HepG2 (cell line): ENCODE results near the gene CSTF3. TPM values are rescaled to one million over a fixed set of nuclear protein-coding genes. Genes with fewer than 3 reads are reported as not detected.

Source experiments
- ARNT2 ChIP-seq: sonication (generic); formaldehyde crosslinking; IDR thresholded peaks from 2 replicates; pipeline ENCODE4 v1.8.0; 2022; ENCODE audit warnings: mild to moderate bottlenecking, low read depth, missing genetic modification reagents, moderate library complexity
- CREB1 ChIP-seq, 2 experiments: fragments of 450-650 bp in 1 of 2; IDR thresholded peaks; 2 replicates each; pipeline ENCODE4 v1.6.1; 2016 to 2017; ENCODE audit warnings: control low read depth in 1 of 2, mild to moderate bottlenecking in 1 of 2, missing compliant biosample characterization in 1 of 2, missing genetic modification characterization in 1 of 2
- DBP ChIP-seq: sonication (generic); formaldehyde crosslinking; IDR thresholded peaks from 2 replicates; pipeline ENCODE4 v1.4.0; 2020; ENCODE audit warnings: missing genetic modification reagents; ENCODE audit errors: not compliant biosample characterization
- NFAT5 ChIP-seq: sonication (generic); formaldehyde crosslinking; IDR thresholded peaks from 2 replicates; pipeline ENCODE4 v1.4.0; 2020; ENCODE audit warnings: missing genetic modification reagents
- PATZ1 ChIP-seq: sonication (generic); formaldehyde crosslinking; IDR thresholded peaks from 2 replicates; pipeline ENCODE4 v1.4.0; 2020; ENCODE audit warnings: missing genetic modification reagents
- RBFOX2 ChIP-seq: fragments of 200-400 bp; formaldehyde crosslinking; IDR thresholded peaks from 2 replicates; pipeline ENCODE4 v1.6.1; 2017; ENCODE audit warnings: low read depth, mild to moderate bottlenecking, low read length
- RNF219 ChIP-seq: sonication (generic); formaldehyde crosslinking; IDR thresholded peaks from 2 replicates; pipeline ENCODE4 v1.5.0; 2020; ENCODE audit warnings: mild to moderate bottlenecking, missing genetic modification reagents
- SALL1 ChIP-seq: sonication (generic); formaldehyde crosslinking; IDR thresholded peaks from 2 replicates; pipeline ENCODE4 v1.8.0; 2022; ENCODE audit warnings: mild to moderate bottlenecking, missing genetic modification reagents
- SMARCE1 ChIP-seq: fragments of 450-650 bp; IDR thresholded peaks from 2 replicates; pipeline ENCODE4 v1.6.1; 2017; ENCODE audit warnings: borderline replicate concordance
- SOX6 ChIP-seq, 2 experiments: fragments of 450-650 bp in 1 of 2; sonication (generic) in 1 of 2; formaldehyde crosslinking in 1 of 2; IDR thresholded peaks; 2 replicates each; pipeline versions ENCODE4 v1.4.0 to v1.6.1; 2017 to 2020; ENCODE audit warnings: antibody characterized with exemption in 1 of 2, mild to moderate bottlenecking in 1 of 2, missing genetic modification reagents in 1 of 2
- TARDBP ChIP-seq: sonication (generic); formaldehyde crosslinking; IDR thresholded peaks from 2 replicates; pipeline ENCODE4 v1.8.0; 2022; ENCODE audit warnings: mild to moderate bottlenecking, missing genetic modification reagents
- TOE1 ChIP-seq: sonication (generic); formaldehyde crosslinking; IDR thresholded peaks from 2 replicates; pipeline ENCODE4 v1.4.0; 2020; ENCODE audit warnings: mild to moderate bottlenecking, missing genetic modification reagents
- ZBTB7A ChIP-seq: sonication (generic); formaldehyde crosslinking; IDR thresholded peaks from 2 replicates; pipeline ENCODE4 v1.8.0; 2022; ENCODE audit warnings: mild to moderate bottlenecking, missing genetic modification reagents
- ZNF570 ChIP-seq: sonication (generic); formaldehyde crosslinking; IDR thresholded peaks from 2 replicates; pipeline ENCODE4 v1.4.0; 2020; ENCODE audit warnings: mild to moderate bottlenecking, missing genetic modification reagents, borderline replicate concordance
- polyA plus RNA-seq, 8 experiments: library from polyadenylated mRNA; depleted of rRNA in 3 of 8; stranded (reverse) in 7 of 8; unstranded in 1 of 8; fragments of >200 nt; fragmentation: Illumina TruSeq in 4 of 8; extraction: Trizol in 4 of 8; gene quantifications; 2 replicates each; pipeline versions ENCODE4 v1.2.1 to v1.2.3, GENCODE V29; 2011 to 2016; ENCODE audit warnings: low read depth in 4 of 8, missing spikeins in 1 of 8, mixed read lengths in 1 of 8; ENCODE audit not compliant: insufficient read depth in 1 of 8
- total RNA-seq, 5 experiments: library from RNA; depleted of rRNA; stranded (reverse); fragments of >200 nt; fragmentation: Illumina TruSeq; extraction: Trizol; gene quantifications; 2 replicates each; pipeline ENCODE4 v1.2.3, GENCODE V29; 2016; ENCODE audit warnings: low read depth in 1 of 5

The CSTF3 gene
- total and polyA plus RNA-seq, 2 of the 13 experiments (the other 11 are each of a cell fraction or from before 2014, with no cell fraction given), result 21.5 to 43.6 TPM

- TF ChIP-seq ARNT2 (CRISPR knock-in tag) (0 out of 2 replicates have a peak, but pooled peaks have one; percentile 35), CREB1 (IDR thresholded peaks at IDR 0.05) (peak; percentile 100), CREB1 (CRISPR knock-in tag; IDR thresholded peaks at IDR 0.05) (peak; percentile 95), NFAT5 (CRISPR knock-in tag) (peak; percentile 47; the same call in 1 of the 2 replicates), PATZ1 (CRISPR knock-in tag) (peak; percentile 24), RNF219 (peak; percentile 44; the same call in 1 of the 2 replicates), TARDBP (peak; percentile 79; the same call in 1 of the 2 replicates), ZBTB7A (CRISPR knock-in tag) (no peak), SALL1 (CRISPR knock-in tag) (peak; percentile 68; the same call in 1 of the 2 replicates), SOX6 (IDR thresholded peaks at IDR 0.05) (no peak), SOX6 (CRISPR knock-in tag; IDR thresholded peaks at IDR 0.05) (peak; percentile 49), SMARCE1 (no peak), ZNF570 (CRISPR knock-in tag) (no peak), RBFOX2 (peak; percentile 74), TOE1 (CRISPR knock-in tag) (0 out of 2 replicates have a peak, but pooled peaks have one; percentile 35), DBP (CRISPR knock-in tag) (no peak)
Observed at GRCh38 chr11:33161120-33162005, at the start of gene CSTF3 (continued).
